22Rv1 (cell line): Measurements from ENCODE around the gene GDF9.

ENCODE experiments used
- CTCF ChIP-seq: fragments of 450-650 bp; IDR thresholded peaks from 2 replicates; pipeline ENCODE4 v1.5.1; 2017; ENCODE audit warnings: mild to moderate bottlenecking
- ZFX ChIP-seq: fragments of 450-650 bp; IDR thresholded peaks from 2 replicates; pipeline ENCODE4 v1.6.1; 2017; ENCODE audit warnings: antibody characterized with exemption, borderline replicate concordance

- TF ChIP-seq CTCF (no peak), ZFX (no peak)
Measured at GRCh38 chr5:132836852-132837251, 29.4 kb downstream of the GDF9 start.
